Chondrocyte (in vitro differentiated cells): ENCODE measurements around the gene ASAH2. TPM values are rescaled to one million over a fixed set of nuclear protein-coding genes. Genes with fewer than 3 reads are reported as not detected.

Source experiments
- DNase-seq: peaks from one replicate; pipeline ENCODE4 v3.0.0; 2021; ENCODE audit warnings: mixed read lengths, low spot score
- H3K27ac Mint-ChIP-seq: one replicate; pipeline ENCODE4 v1.8.0; 2021; ENCODE audit warnings: mild to moderate bottlenecking, moderate library complexity, mixed read lengths; ENCODE audit not compliant: unreplicated experiment
- H3K27me3 Mint-ChIP-seq: 2 replicates; pipeline ENCODE4 v1.8.0; 2021; ENCODE audit warnings: low read depth, mixed read lengths
- H3K36me3 Mint-ChIP-seq: 2 replicates; pipeline ENCODE4 v1.8.0; 2021; ENCODE audit warnings: low read depth, mixed read lengths
- H3K4me1 Mint-ChIP-seq: 2 replicates; pipeline ENCODE4 v1.8.0; 2021; ENCODE audit warnings: low read depth, mild to moderate bottlenecking, mixed read lengths
- H3K4me3 Mint-ChIP-seq: one replicate; pipeline ENCODE4 v1.8.0; 2021; ENCODE audit warnings: mild to moderate bottlenecking, moderate library complexity, mixed read lengths; ENCODE audit not compliant: unreplicated experiment
- H3K9me3 Mint-ChIP-seq: 2 replicates; pipeline ENCODE4 v1.8.0; 2021; ENCODE audit warnings: low read depth, mixed read lengths
- total RNA-seq: library from RNA; stranded (reverse); gene quantifications from 3 replicates; pipeline ENCODE4 v1.2.1, GENCODE V29; 2021
- TF ChIP-seq, protein P1 (sequence below): fragments of 200-600 bp; sonication (generic); IDR thresholded peaks from 2 replicates; pipeline ENCODE4 v1.5.0; 2021; ENCODE audit warnings: antibody characterized with exemption, mild to moderate bottlenecking, moderate library complexity

ASAH2 gene
- total RNA-seq, 1 donor from 2014 or later: 1.2 TPM

DNA sequence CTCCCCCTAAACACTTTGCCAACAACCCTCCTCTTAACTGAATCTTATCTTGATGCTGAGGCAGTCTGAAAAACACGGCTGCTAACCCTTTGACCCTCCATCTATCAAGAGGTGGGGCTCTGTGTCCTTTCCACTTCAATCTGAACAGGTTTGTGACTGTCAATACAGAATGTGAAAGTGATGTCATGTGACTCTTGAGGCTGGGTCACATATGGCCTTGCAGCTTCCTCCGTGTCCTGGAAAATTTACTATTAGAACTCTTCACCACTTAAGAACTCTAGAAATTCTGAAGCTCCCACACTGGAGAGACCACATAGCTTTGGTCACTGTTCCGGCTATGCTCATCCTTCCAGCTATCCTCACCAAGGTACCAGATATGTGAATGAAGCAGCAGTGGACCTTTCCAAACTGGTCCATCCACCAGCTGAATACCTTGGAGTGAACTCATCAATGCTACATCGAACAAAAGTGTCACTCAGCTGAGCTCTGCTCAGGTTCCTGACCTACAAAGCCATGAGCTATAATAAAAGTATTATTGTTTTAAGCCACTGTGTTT lies 30.7 kb upstream of the ASAH2 start:
- Mint-ChIP-seq H3K4me3 (no peak overlapping the region), H3K27ac (no peak overlapping the region), H3K4me1 (no peaks in the 10 kb centered on the region), H3K9me3 (no peaks in the 10 kb centered on the region), H3K27me3 (peaks cover 53% of the 10 kb centered on the region), H3K36me3 (no peaks in the 10 kb centered on the region)
- no peak for DNase-seq
- TF ChIP-seq, protein P1, sequence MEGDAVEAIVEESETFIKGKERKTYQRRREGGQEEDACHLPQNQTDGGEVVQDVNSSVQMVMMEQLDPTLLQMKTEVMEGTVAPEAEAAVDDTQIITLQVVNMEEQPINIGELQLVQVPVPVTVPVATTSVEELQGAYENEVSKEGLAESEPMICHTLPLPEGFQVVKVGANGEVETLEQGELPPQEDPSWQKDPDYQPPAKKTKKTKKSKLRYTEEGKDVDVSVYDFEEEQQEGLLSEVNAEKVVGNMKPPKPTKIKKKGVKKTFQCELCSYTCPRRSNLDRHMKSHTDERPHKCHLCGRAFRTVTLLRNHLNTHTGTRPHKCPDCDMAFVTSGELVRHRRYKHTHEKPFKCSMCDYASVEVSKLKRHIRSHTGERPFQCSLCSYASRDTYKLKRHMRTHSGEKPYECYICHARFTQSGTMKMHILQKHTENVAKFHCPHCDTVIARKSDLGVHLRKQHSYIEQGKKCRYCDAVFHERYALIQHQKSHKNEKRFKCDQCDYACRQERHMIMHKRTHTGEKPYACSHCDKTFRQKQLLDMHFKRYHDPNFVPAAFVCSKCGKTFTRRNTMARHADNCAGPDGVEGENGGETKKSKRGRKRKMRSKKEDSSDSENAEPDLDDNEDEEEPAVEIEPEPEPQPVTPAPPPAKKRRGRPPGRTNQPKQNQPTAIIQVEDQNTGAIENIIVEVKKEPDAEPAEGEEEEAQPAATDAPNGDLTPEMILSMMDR: no peak

DNA sequence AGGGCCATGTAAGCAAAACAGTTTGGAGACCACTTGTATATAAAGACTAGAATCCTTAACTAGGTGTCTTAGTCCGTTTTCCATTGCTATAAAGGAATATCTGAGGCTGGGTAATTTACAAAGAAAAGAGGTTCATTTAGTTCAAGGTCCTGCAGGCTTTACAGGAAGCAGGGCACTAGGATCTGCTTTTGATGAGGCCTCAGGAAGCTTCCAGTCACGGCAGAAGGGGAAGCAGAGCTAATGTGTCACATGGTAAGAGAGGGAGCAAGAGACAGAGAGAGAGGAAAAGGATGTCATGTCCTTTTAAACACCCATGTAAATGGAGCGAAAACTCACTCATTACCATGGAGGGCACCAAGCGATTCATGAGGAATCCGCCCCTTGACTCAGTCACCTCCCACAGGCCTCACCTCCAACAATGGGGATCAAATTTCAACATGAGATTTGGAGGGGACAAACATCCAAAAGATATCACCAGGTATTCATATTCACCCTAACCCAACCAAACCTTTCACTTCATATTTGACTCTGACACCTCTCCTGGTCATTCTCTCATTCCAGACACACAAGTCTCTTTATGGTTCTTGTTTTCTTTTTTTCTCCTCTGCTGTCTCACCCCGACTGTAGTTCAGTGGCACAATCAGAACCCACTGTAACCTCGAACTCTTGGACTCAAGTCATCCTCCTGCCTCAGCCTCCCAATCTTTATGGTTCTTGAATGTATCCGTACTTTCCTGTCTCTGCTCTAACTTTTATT lies 30.1 kb upstream of the ASAH2 start:
- no peaks in the 10 kb centered on the region for H3K36me3 Mint-ChIP-seq
- no peak overlapping the region for H3K4me3 Mint-ChIP-seq
- no peaks in the 10 kb centered on the region for H3K9me3 Mint-ChIP-seq
- H3K27me3 Mint-ChIP-seq: peaks cover 55% of the 10 kb centered on the region
- no peaks in the 10 kb centered on the region for H3K4me1 Mint-ChIP-seq
- H3K27ac Mint-ChIP-seq: no peak overlapping the region
- DNase-seq: no peak
- TF ChIP-seq, protein P1: no peak

DNA sequence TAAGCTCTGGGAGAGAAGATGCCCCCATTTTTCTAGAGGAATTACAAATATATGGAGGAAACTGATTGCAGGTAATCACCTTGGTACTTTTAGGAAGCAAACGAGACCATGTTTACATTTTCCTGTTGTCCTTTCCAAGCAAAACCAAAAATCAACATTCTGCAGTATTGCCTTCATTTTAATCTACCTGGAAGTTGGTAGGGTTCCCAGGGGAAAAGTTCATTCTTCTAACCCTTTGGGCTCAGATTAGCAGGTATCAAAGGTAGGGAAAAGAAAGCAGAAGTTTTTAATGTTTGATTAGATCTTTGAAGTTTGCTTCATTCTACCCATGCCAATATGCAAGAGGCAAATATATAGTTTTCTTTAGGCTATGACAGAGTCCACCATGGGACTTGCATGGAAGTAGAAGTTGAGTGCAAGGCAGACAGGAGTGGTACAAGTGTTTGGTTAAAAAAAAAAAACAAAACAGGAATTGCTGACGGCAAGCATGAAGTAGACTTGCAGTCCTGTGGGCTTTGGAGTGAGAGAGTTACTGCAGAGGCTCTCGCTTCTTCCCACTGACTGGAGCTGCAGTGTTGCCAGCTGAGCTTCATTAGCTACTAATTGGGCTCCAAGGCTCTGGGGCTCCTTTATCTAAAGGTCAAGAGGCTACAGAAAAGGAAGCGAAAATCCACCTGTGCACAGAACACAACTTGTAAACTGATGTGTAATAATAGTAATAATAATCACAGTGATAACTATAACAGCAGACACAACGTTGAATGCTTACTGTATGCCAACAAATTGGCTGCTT lies 28.9 kb upstream of the ASAH2 start:
- Mint-ChIP-seq H3K36me3 (no peaks in the 10 kb centered on the region), H3K4me1 (no peaks in the 10 kb centered on the region), H3K4me3 (no peak overlapping the region), H3K9me3 (no peaks in the 10 kb centered on the region), H3K27me3 (peaks cover 60% of the 10 kb centered on the region), H3K27ac (no peak overlapping the region)
- TF ChIP-seq, protein P1: no peak
- DNase-seq: no peak

DNA sequence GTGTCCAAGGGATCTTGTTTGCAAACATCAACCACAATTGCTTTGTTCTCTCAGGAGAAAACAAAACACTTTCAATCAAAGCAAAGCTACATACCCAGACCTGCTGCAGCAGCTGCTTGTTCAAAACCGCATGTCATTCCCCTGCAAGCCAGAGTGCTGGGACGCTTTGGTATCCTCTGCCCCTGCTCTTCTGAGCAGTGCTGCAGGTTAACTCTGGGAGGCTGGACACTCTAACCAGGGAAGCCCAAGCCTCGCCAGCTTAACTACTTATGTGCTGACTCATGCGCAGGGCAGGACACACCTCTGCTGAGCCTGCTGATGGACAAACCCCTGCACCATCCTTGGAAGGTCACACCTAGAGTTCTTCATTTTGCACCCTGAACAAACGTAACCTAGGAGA lies 28.2 kb upstream of the ASAH2 start:
- no peak overlapping the region for H3K27ac Mint-ChIP-seq
- no peak for DNase-seq
- H3K27me3 Mint-ChIP-seq: peaks cover 57% of the 10 kb centered on the region
- no peaks in the 10 kb centered on the region for H3K9me3 Mint-ChIP-seq
- H3K4me3 Mint-ChIP-seq: no peak overlapping the region
- no peaks in the 10 kb centered on the region for H3K4me1 Mint-ChIP-seq
- TF ChIP-seq, protein P1: no peak
- no peaks in the 10 kb centered on the region for H3K36me3 Mint-ChIP-seq

DNA sequence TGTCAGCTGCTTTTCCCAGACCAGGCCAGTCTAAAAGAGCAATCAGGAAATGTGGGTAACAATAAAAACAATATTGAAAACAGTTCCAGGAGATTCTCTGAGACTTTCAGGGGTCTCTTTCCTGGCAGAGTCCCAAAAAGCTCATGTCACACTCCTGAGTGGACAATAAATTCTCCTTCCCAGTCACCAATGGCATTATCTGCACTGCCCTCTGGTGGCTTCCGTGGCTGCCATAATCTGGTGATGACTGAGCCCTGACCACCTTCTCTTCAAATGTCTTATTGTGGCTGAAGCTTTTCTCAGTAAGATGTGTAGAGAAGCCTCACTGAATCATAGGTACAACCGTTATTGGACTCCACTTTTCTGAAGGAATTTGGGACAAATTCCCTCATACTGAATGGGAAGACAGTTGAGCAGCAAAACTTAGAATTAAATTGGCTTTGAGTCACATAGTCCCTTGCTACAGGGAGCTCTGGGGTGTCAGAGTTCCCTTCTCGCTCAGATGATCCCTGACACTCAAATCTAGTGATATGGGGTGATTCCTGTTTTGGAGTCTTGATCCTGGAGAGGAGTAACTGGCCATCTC lies 24.4 kb upstream of the ASAH2 start:
- TF ChIP-seq, protein P1: peak; percentile 74
- DNase-seq: no peak
- H3K9me3 Mint-ChIP-seq: peaks cover 3% of the 10 kb centered on the region
- H3K27ac Mint-ChIP-seq: no peak overlapping the region
- H3K4me3 Mint-ChIP-seq: no peak overlapping the region
- H3K36me3 Mint-ChIP-seq: peaks cover 2% of the 10 kb centered on the region
- H3K27me3 Mint-ChIP-seq: peaks cover 48% of the 10 kb centered on the region
- no peaks in the 10 kb centered on the region for H3K4me1 Mint-ChIP-seq
